Activated T-helper 1 cell treated with Interleukin-2 at 50 U/mL for 16 hours (primary cell): ENCODE results near the gene ARL17B.
A peak's percentile ranks its signal among the peaks of the same experiment; 100 is the strongest.
"Not testable (repeated sequence)": the region's sequence is repeated elsewhere in the genome, so short reads cannot be mapped to it uniquely, and the experiment has no call there.

Source experiments
- DNase-seq: peaks from one replicate; pipeline ENCODE4 v3.0.0-alpha.2; 2020; ENCODE audit warnings: low read depth

Gene ARL17B

GRCh38 chr17:46290906-46291546, 70.5 kb downstream of the ARL17B start:
- DNase-seq, result not testable (repeated sequence)

- DNase-seq, result not testable (repeated sequence)
Measured at GRCh38 chr17:46287587-46287986, 74.0 kb downstream of the ARL17B start.

GRCh38 chr17:46286764-46287221, 74.8 kb downstream of the ARL17B start:
- DNase-seq, result not testable (repeated sequence)

GRCh38 chr17:46285500-46285899, 76.1 kb downstream of the ARL17B start:
- DNase-seq, result not testable (repeated sequence)

- DNase-seq, result not testable (repeated sequence)
Measured at GRCh38 chr17:46284467-46284866, 77.1 kb downstream of the ARL17B start.

- not testable (repeated sequence) for DNase-seq
Measured at GRCh38 chr17:46282635-46283034, 78.9 kb downstream of the ARL17B start.

GRCh38 chr17:46281336-46281735, 80.2 kb downstream of the ARL17B start:
- DNase-seq, result not testable (repeated sequence)

- DNase-seq, result not testable (repeated sequence)
Measured at GRCh38 chr17:46276728-46277479, 84.7 kb downstream of the ARL17B start.

GRCh38 chr17:46274238-46274637, 87.3 kb downstream of the ARL17B start:
- no peak for DNase-seq

GRCh38 chr17:46273541-46274236, 87.9 kb downstream of the ARL17B start:
- no peak for DNase-seq

- no peak for DNase-seq
Measured at GRCh38 chr17:46270032-46270431, 91.5 kb downstream of the ARL17B start.

GRCh38 chr17:46266656-46267544, 94.7 kb downstream of the ARL17B start:
- peak; percentile 80 for DNase-seq

- not testable (repeated sequence) for DNase-seq
Measured at GRCh38 chr17:46266063-46266655, 95.4 kb downstream of the ARL17B start.

- DNase-seq, result no peak
Measured at GRCh38 chr17:46264456-46265198, 96.9 kb downstream of the ARL17B start.

GRCh38 chr17:46262271-46262670, 99.3 kb downstream of the ARL17B start:
- DNase-seq, result no peak

GRCh38 chr17:46259845-46260661, 101.5 kb downstream of the ARL17B start:
- DNase-seq, result not testable (repeated sequence)

- DNase-seq, result not testable (repeated sequence)
Measured at GRCh38 chr17:46256369-46256768, 105.2 kb downstream of the ARL17B start.

GRCh38 chr17:46254215-46254614, 107.4 kb downstream of the ARL17B start:
- DNase-seq, result not testable (repeated sequence)

GRCh38 chr17:46253722-46254121, 107.8 kb downstream of the ARL17B start:
- DNase-seq, result peak; percentile 66

- not testable (repeated sequence) for DNase-seq
Measured at GRCh38 chr17:46252804-46253203, 108.8 kb downstream of the ARL17B start.
